CD8-positive, alpha-beta memory T cell (primary cell): ENCODE data around the gene DNA2. TPM values are rescaled to one million over a fixed set of nuclear protein-coding genes. Genes with fewer than 3 reads are reported as not detected.

Experiments
- CTCF ChIA-PET: fragments of 350-600 bp; sonication (Branson Sonifier 250); formaldehyde crosslinking; loops from one replicate; lab custom pipeline; 2021; ENCODE audit warnings: antibody characterized with exemption; lab: Charles Lee
- POLR2A ChIA-PET: fragments of 350-600 bp; sonication (Branson Sonifier 250); formaldehyde crosslinking; loops from one replicate; lab custom pipeline; 2021; ENCODE audit warnings: antibody characterized with exemption; lab: Charles Lee
- DNase-seq, 5 donors: peaks; one replicate each; pipeline versions ENCODE4 v3.0.0 to v3.0.0-alpha.2; 2020 to 2022; ENCODE audit warnings: mixed read lengths in 1 of 5
- H3K27ac ChIP-seq: one replicate; pipeline ENCODE4 v1.7.0; 2013; ENCODE audit warnings: low read depth, mild to moderate bottlenecking, low read length, moderate library complexity
- H3K27me3 ChIP-seq: 2 replicates; pipeline ENCODE4 v1.7.0; 2013; ENCODE audit warnings: low read length, mild to moderate bottlenecking; ENCODE audit not compliant: insufficient read depth, poor library complexity, severe bottlenecking
- H3K36me3 ChIP-seq: 2 replicates; pipeline ENCODE4 v1.7.0; 2013; ENCODE audit warnings: mild to moderate bottlenecking, low read length, moderate library complexity; ENCODE audit not compliant: insufficient read depth
- H3K4me1 ChIP-seq: 2 replicates; pipeline ENCODE4 v1.7.0; 2013; ENCODE audit warnings: mild to moderate bottlenecking, low read length, moderate library complexity; ENCODE audit not compliant: insufficient read depth
- H3K4me3 ChIP-seq: 2 replicates; pipeline ENCODE4 v1.7.0; 2013; ENCODE audit warnings: mild to moderate bottlenecking, low read length
- H3K9me3 ChIP-seq: 2 replicates; pipeline ENCODE4 v1.7.0; 2013; ENCODE audit warnings: mild to moderate bottlenecking, low read length
- H3K27ac Mint-ChIP-seq, 8 donors: one replicate each; pipeline ENCODE4 v1.8.0; 2020 to 2021; ENCODE audit warnings: mixed read lengths in 8 of 8, mild to moderate bottlenecking in 6 of 8, inconsistent platforms in 3 of 8, moderate library complexity in 3 of 8
- H3K27me3 Mint-ChIP-seq, 2 donors: one replicate each; pipeline ENCODE4 v1.8.0; 2020 to 2021; ENCODE audit warnings: mixed read lengths in 2 of 2, mild to moderate bottlenecking in 1 of 2, moderate library complexity in 1 of 2
- H3K36me3 Mint-ChIP-seq, 3 donors: one replicate each; pipeline ENCODE4 v1.8.0; 2020 to 2021; ENCODE audit warnings: mixed read lengths in 3 of 3, inconsistent platforms in 1 of 3, mild to moderate bottlenecking in 1 of 3
- H3K4me1 Mint-ChIP-seq, 3 donors: one replicate each; pipeline ENCODE4 v1.8.0; 2020 to 2021; ENCODE audit warnings: mixed read lengths in 3 of 3, inconsistent platforms in 1 of 3, mild to moderate bottlenecking in 1 of 3
- H3K4me3 Mint-ChIP-seq, 7 donors: one replicate each; pipeline ENCODE4 v1.8.0; 2020 to 2021; ENCODE audit warnings: mixed read lengths in 7 of 7, mild to moderate bottlenecking in 6 of 7, moderate library complexity in 4 of 7, inconsistent platforms in 2 of 7
- H3K9me3 Mint-ChIP-seq, 5 donors: one replicate each; pipeline ENCODE4 v1.8.0; 2020 to 2022; ENCODE audit warnings: mixed read lengths in 5 of 5, mild to moderate bottlenecking in 3 of 5, moderate library complexity in 2 of 5, inconsistent platforms in 1 of 5
- polyA plus RNA-seq: library from polyadenylated mRNA; unstranded; fragments of 300-500 nt; fragmentation: Illumina TruSeq; gene quantifications from one replicate; pipeline ENCODE4 v1.2.3, GENCODE V29; 2021
- total RNA-seq, 2 experiments: library from RNA; stranded (reverse); gene quantifications; one replicate each; pipeline ENCODE4 v1.2.3, GENCODE V29; 2021

The DNA2 gene
- total and polyA plus RNA-seq, 3 experiments from 2014 or later = 0.55 to 40.0 (median 37.3) TPM

GRCh38 chr10:68406815-68407548 lies 64.8 kb downstream of the DNA2 start, which contains the start of gene RUFY2:
TSS of gene RUFY2 (minus strand) at chr10:68407277. CDS start at chr10:68407189, 88 bp downstream.
- peak within 1 kb of the TSS; percentile 78 for H3K27ac ChIP-seq
- no peaks in the 10 kb centered on the region for H3K27me3 Mint-ChIP-seq
- no peaks in the 10 kb centered on the region for H3K27me3 ChIP-seq
- peaks cover 0 to 7% (median 0%) of the 10 kb centered on the region in 3 donors for H3K36me3 Mint-ChIP-seq
- peak within 1 kb of the TSS; percentile 60 to 90 (median 84) for H3K27ac Mint-ChIP-seq
- peaks cover 16 to 23% (median 18%) of the 10 kb centered on the region in 3 donors for H3K4me1 Mint-ChIP-seq
- no peaks in the 10 kb centered on the region for H3K9me3 ChIP-seq
- H3K4me3 ChIP-seq = peak within 1 kb of the TSS; percentile 75
- H3K9me3 Mint-ChIP-seq = no peaks in the 10 kb centered on the region
- ChIA-PET CTCF (interaction anchor here (0.6 to 1.3 kb wide), 14 partner anchors 9 to 722 kb away, joined by 3 to 4 read pairs (median 3); partner anchors contain the start of gene HNRNPH3), POLR2A (interaction anchor here (0.9 to 1.3 kb wide), 3 partner anchors 10 to 75 kb away, joined by 3 to 5 read pairs (median 4); partner anchors contain the start of gene HNRNPH3)
- no peaks in the 10 kb centered on the region for H3K36me3 ChIP-seq
- H3K4me3 Mint-ChIP-seq = peak within 1 kb of the TSS; percentile 85 to 94 (median 92)
- DNase-seq = peak; percentile 66 to 82 (median 78)
- H3K4me1 ChIP-seq = peaks cover 11% of the 10 kb centered on the region

GRCh38 chr10:68406111-68406814 lies 65.5 kb downstream of the DNA2 start:
- peak in 2 of 5 donors; percentile 1 to 5 for DNase-seq
- Histone ChIP-seq H3K27me3 (no peaks in the 10 kb centered on the region), H3K4me3 (peak overlapping the region; percentile 75), H3K36me3 (no peaks in the 10 kb centered on the region), H3K4me1 (peaks cover 11% of the 10 kb centered on the region), H3K27ac (peak overlapping the region; percentile 78), H3K9me3 (no peaks in the 10 kb centered on the region)
- peak overlapping the region; percentile 57 to 90 (median 84) for H3K27ac Mint-ChIP-seq
- ChIA-PET POLR2A (interaction anchor here (0.6 to 1.3 kb wide), 4 partner anchors 10 to 557 kb away, joined by 3 to 5 read pairs (median 4); partner anchors contain the start of gene HNRNPH3), CTCF (interaction anchor here (0.6 to 1.3 kb wide), 11 partner anchors 9 to 723 kb away, joined by 3 to 4 read pairs (median 3); no protein-coding TSS in a partner anchor)
- peaks cover 0 to 12% (median 0%) of the 10 kb centered on the region in 3 donors for H3K36me3 Mint-ChIP-seq
- peak overlapping the region; percentile 85 to 94 (median 92) for H3K4me3 Mint-ChIP-seq
- peaks cover 18 to 23% (median 22%) of the 10 kb centered on the region in 3 donors for H3K4me1 Mint-ChIP-seq
- no peaks in the 10 kb centered on the region for H3K27me3 Mint-ChIP-seq
- H3K9me3 Mint-ChIP-seq = no peaks in the 10 kb centered on the region

- peaks cover 23 to 31% (median 24%) of the 10 kb centered on the region in 3 donors for H3K4me1 Mint-ChIP-seq
- H3K27ac Mint-ChIP-seq = no peak overlapping the region
- H3K4me3 Mint-ChIP-seq = no peak overlapping the region
- no peak overlapping the region for H3K4me3 ChIP-seq
- peaks cover 0 to 20% (median 2%) of the 10 kb centered on the region in 3 donors for H3K36me3 Mint-ChIP-seq
- ChIA-PET POLR2A (no interaction called here), CTCF (no interaction called here)
- no peak for DNase-seq
- H3K27ac ChIP-seq = no peak overlapping the region
- peaks cover 11% of the 10 kb centered on the region for H3K4me1 ChIP-seq
- no peaks in the 10 kb centered on the region for H3K9me3 ChIP-seq
- H3K36me3 ChIP-seq = no peaks in the 10 kb centered on the region
- no peaks in the 10 kb centered on the region for H3K27me3 Mint-ChIP-seq
- H3K9me3 Mint-ChIP-seq = no peaks in the 10 kb centered on the region
- no peaks in the 10 kb centered on the region for H3K27me3 ChIP-seq
Measured at GRCh38 chr10:68403701-68404100, 68.1 kb downstream of the DNA2 start.

- H3K36me3 ChIP-seq = no peaks in the 10 kb centered on the region
- ChIA-PET POLR2A (no interaction called here), CTCF (no interaction called here)
- no peaks in the 10 kb centered on the region for H3K9me3 ChIP-seq
- H3K9me3 Mint-ChIP-seq = no peaks in the 10 kb centered on the region
- no peak overlapping the region for H3K4me3 ChIP-seq
- H3K27ac ChIP-seq = no peak overlapping the region
- no peaks in the 10 kb centered on the region for H3K27me3 Mint-ChIP-seq
- peaks cover 0 to 24% (median 2%) of the 10 kb centered on the region in 3 donors for H3K36me3 Mint-ChIP-seq
- peaks cover 11% of the 10 kb centered on the region for H3K4me1 ChIP-seq
- H3K4me3 Mint-ChIP-seq = no peak overlapping the region
- H3K27ac Mint-ChIP-seq = no peak overlapping the region
- DNase-seq = no peak
- H3K4me1 Mint-ChIP-seq = peaks cover 19 to 31% (median 24%) of the 10 kb centered on the region in 3 donors
- no peaks in the 10 kb centered on the region for H3K27me3 ChIP-seq
Measured at GRCh38 chr10:68402276-68402675, 69.5 kb downstream of the DNA2 start.

GRCh38 chr10:68397005-68397404 lies 74.8 kb downstream of the DNA2 start:
- no peak for DNase-seq
- Histone ChIP-seq H3K27me3 (no peaks in the 10 kb centered on the region), H3K9me3 (no peaks in the 10 kb centered on the region), H3K4me3 (no peak overlapping the region), H3K36me3 (no peaks in the 10 kb centered on the region), H3K4me1 (no peaks in the 10 kb centered on the region), H3K27ac (no peak overlapping the region)
- Mint-ChIP-seq H3K27me3 (no peaks in the 10 kb centered on the region), H3K9me3 (no peaks in the 10 kb centered on the region), H3K36me3 (peaks cover 0 to 50% (median 9%) of the 10 kb centered on the region in 3 donors), H3K27ac (no peak overlapping the region), H3K4me3 (no peak overlapping the region), H3K4me1 (peaks cover 0 to 13% (median 8%) of the 10 kb centered on the region in 3 donors)
- POLR2A ChIA-PET = no interaction called here
- CTCF ChIA-PET = interaction anchor here (0.9 to 1.5 kb wide), 2 partner anchors 9 to 19 kb away, joined by 3 read pairs; no protein-coding TSS in a partner anchor

- H3K4me3 ChIP-seq = no peak overlapping the region
- CTCF ChIA-PET = no interaction called here
- no peak overlapping the region for H3K27ac Mint-ChIP-seq
- no peaks in the 10 kb centered on the region for H3K27me3 ChIP-seq
- no peak for DNase-seq
- H3K27ac ChIP-seq = no peak overlapping the region
- no peaks in the 10 kb centered on the region for H3K27me3 Mint-ChIP-seq
- H3K36me3 Mint-ChIP-seq = peaks cover 0 to 74% (median 17%) of the 10 kb centered on the region in 3 donors
- no peaks in the 10 kb centered on the region for H3K4me1 ChIP-seq
- H3K4me1 Mint-ChIP-seq = no peaks in the 10 kb centered on the region
- no peak overlapping the region for H3K4me3 Mint-ChIP-seq
- POLR2A ChIA-PET = no interaction called here
- no peaks in the 10 kb centered on the region for H3K9me3 ChIP-seq
- H3K9me3 Mint-ChIP-seq = no peaks in the 10 kb centered on the region
- peaks cover 14% of the 10 kb centered on the region for H3K36me3 ChIP-seq
Measured at GRCh38 chr10:68385740-68386139, 86.0 kb downstream of the DNA2 start.

GRCh38 chr10:68371604-68372003 lies 100.2 kb downstream of the DNA2 start:
- no peak overlapping the region for H3K4me3 ChIP-seq
- POLR2A ChIA-PET = no interaction called here
- H3K27ac ChIP-seq = no peak overlapping the region
- Mint-ChIP-seq H3K27ac (no peak overlapping the region), H3K36me3 (peaks cover 18 to 64% (median 40%) of the 10 kb centered on the region in 3 donors), H3K4me1 (no peaks in the 10 kb centered on the region), H3K27me3 (no peaks in the 10 kb centered on the region), H3K9me3 (peaks cover 4 to 11% (median 9%) of the 10 kb centered on the region in 5 donors), H3K4me3 (no peak overlapping the region)
- H3K27me3 ChIP-seq = no peaks in the 10 kb centered on the region
- no peaks in the 10 kb centered on the region for H3K9me3 ChIP-seq
- no peaks in the 10 kb centered on the region for H3K4me1 ChIP-seq
- no peak for DNase-seq
- CTCF ChIA-PET = no interaction called here
- peaks cover 12% of the 10 kb centered on the region for H3K36me3 ChIP-seq
